ENCODE measurements around the gene TMEM242. TPM values are rescaled to one million over a fixed set of nuclear protein-coding genes. Genes with fewer than 3 reads are reported as not detected.
A peak's percentile ranks its signal among the peaks of the same experiment; 100 is the strongest.
"Not testable (repeated sequence)": the region's sequence is repeated elsewhere in the genome, so short reads cannot be mapped to it uniquely, and the experiment has no call there.

TMEM242 gene
- polyA plus RNA-seq, 1 donor: 14.7 TPM

GRCh38 chr6:157326979-157327378 is 3.7 kb upstream of the TMEM242 start:
- no peak for DNase-seq

- no peak for DNase-seq
Observed at GRCh38 chr6:157325069-157325805, 1.9 kb upstream of the TMEM242 start.

- peak; percentile 80 for DNase-seq
Observed at GRCh38 chr6:157323966-157324300, 614 bp upstream of the TMEM242 start.

GRCh38 chr6:157322792-157323254 is 496 bp downstream of the TMEM242 start:
- no peak for DNase-seq

GRCh38 chr6:157316871-157317814 is 6.2 kb downstream of the TMEM242 start:
- no peak for DNase-seq

GRCh38 chr6:157314705-157315321 is 8.5 kb downstream of the TMEM242 start:
- peak; percentile 56 for DNase-seq

GRCh38 chr6:157313531-157314467 is 9.5 kb downstream of the TMEM242 start:
- no peak for DNase-seq

GRCh38 chr6:157312757-157313156 is 10.6 kb downstream of the TMEM242 start:
- no peak for DNase-seq

- DNase-seq: not testable (repeated sequence)
Observed at GRCh38 chr6:157310693-157311092, 12.6 kb downstream of the TMEM242 start.

- no peak for DNase-seq
Observed at GRCh38 chr6:157307661-157308060, 15.7 kb downstream of the TMEM242 start.

- no peak for DNase-seq
Observed at GRCh38 chr6:157305670-157306653, 17.4 kb downstream of the TMEM242 start.

GRCh38 chr6:157304899-157305663 is 18.2 kb downstream of the TMEM242 start:
- no peak for DNase-seq

- no peak for DNase-seq
Observed at GRCh38 chr6:157302736-157303135, 20.6 kb downstream of the TMEM242 start.

GRCh38 chr6:157300436-157300835 is 22.9 kb downstream of the TMEM242 start:
- no peak for DNase-seq

- no peak for DNase-seq
Observed at GRCh38 chr6:157300006-157300405, 23.3 kb downstream of the TMEM242 start.

- no peak for DNase-seq
Observed at GRCh38 chr6:157298216-157298724, 25.0 kb downstream of the TMEM242 start.

GRCh38 chr6:157294654-157295053 is 28.7 kb downstream of the TMEM242 start:
- no peak for DNase-seq

GRCh38 chr6:157293780-157294179 is 29.5 kb downstream of the TMEM242 start:
- no peak for DNase-seq

GRCh38 chr6:157292202-157292601 is 31.1 kb downstream of the TMEM242 start:
- no peak for DNase-seq
